ENCODE data around the gene PRXL2A. TPM values are rescaled to one million over a fixed set of nuclear protein-coding genes. Genes with fewer than 3 reads are reported as not detected.

Gene PRXL2A
- total RNA-seq, 1 experiment from 2014 or later = 261 TPM

DNA sequence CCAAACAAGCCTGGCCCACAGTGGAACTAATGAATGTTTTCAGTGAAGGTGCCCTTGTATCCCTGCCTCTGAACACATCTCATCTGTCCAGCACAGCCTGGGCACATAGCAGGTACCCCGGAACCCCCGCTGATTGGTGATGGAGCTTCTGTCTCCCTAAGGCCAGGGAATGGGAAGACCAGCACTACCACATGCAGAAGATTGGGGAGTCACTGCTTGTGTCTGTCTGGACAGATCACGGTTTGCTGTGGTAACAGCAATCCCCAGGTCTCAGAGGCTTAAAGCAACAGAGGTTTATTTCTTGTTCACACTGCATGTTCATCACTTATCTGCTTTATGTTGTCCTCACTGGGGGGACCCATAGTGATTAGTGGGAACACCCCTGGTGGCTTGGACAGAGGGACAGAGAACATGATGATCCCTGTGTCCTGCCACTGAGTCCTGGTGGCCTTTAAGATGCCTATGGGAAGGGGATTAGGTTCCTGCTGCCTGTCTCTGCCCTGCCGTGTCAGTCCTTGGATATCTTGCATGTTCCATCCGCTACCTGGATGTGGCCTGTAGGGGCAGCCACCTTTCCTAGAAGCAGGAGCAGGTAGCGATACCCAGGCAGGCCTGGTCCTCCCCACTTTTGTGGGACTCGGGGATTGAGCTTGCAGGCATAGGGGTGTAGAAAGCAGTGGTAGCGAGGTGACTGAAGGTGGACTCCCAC lies 49.4 kb downstream of the PRXL2A start:
- Histone ChIP-seq H3K36me3 (no peaks in the 10 kb centered on the region), H3K9me3 (replicated peaks) (no peaks in the 10 kb centered on the region), H3K27me3 (no peaks in the 10 kb centered on the region), H3K4me1 (peaks cover 43% of the 10 kb centered on the region), H3K27ac (no peak overlapping the region), H3K4me3 (no peak overlapping the region)
- DNase-seq = no peak

DNA sequence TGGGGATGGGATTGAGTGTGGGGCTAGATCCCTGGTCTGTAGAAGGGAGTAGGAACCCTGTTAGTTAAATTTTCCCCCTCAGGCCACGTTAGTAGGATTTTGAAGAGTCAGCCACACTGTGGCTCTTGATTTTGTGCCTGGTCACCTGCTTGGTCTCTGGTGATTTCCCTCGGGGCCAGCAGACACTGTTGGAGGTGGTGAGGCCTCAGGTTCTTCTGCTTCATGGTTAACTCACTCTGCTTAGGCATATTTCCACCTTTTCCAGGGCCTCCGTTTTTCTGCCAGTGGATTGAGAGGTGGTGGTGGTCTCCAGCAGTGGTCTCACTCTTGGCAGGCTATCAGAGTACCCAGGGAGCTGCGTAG lies 49.9 kb downstream of the PRXL2A start:
- Histone ChIP-seq H3K9me3 (replicated peaks) (no peaks in the 10 kb centered on the region), H3K27me3 (no peaks in the 10 kb centered on the region), H3K4me3 (no peak overlapping the region), H3K36me3 (no peaks in the 10 kb centered on the region), H3K4me1 (peaks cover 45% of the 10 kb centered on the region), H3K27ac (no peak overlapping the region)
- DNase-seq = no peak

DNA sequence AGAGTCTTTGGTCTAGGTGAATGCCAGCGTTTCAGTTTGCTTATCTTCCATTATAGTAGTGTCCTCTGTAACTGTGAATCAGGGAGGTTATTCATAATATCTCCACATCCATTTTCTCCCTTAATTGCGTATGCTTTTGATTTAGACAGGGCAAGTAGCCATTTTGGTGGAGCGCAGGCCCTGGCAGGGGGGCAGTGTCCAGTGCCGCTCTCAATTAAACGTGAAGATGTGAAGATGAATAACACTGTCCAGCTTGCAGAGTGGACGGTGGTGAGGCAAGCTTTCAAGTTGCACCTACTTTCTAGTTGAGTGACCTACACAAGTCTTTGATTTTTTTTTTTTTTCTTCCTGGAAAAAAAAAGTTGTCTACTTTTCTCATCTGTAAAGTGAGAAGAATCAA lies 50.3 kb downstream of the PRXL2A start:
- peaks cover 47% of the 10 kb centered on the region for H3K4me1 ChIP-seq
- no peak overlapping the region for H3K27ac ChIP-seq

DNA sequence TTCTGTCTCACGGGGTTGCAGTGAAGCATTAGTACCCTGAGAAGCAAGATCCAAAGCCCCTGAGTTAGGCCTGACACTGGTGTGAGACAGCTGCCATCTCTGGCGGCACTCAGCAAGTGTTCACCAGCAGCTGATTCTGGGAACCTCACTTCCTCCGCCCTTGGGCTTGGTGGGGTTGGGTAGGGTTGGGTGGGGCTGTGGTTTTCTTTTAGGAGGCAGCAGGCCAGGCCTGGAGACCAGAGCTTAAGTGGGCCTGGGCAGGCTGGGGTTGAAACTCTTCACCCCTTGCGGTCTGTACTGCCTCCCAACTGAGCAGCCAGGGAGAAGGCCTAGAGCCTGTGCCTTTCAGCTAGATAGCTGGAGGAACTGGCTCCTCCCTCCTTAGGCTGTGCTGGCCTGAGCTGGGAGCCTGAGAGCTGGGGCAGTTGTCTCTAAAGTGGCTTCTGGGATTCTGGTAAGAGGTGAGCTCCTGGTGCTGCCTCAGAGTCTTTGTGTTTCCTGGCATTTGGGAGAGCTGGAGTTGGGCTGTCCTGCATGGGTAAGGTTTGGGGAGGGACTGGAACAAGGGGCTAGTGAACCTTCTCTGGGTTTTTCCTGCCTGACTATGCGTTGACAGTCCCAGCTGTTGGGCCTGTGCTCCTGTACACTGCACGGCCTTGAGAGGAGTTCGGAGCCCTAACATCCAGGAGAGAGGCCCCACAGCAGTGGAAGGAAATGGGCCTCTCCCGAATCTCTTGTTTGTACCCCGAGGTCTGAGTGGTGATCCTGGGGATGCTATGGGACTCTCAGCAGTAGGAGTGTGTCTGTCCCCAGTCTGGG lies 50.9 kb downstream of the PRXL2A start:
- Histone ChIP-seq H3K27ac (peak overlapping the region; percentile 35), H3K27me3 (no peaks in the 10 kb centered on the region), H3K9me3 (replicated peaks) (no peaks in the 10 kb centered on the region), H3K4me3 (no peak overlapping the region), H3K4me1 (peaks cover 52% of the 10 kb centered on the region), H3K36me3 (no peaks in the 10 kb centered on the region)
- peak; percentile 95 to 97 for DNase-seq

More for the DNA sequence above, 50.3 kb downstream of the PRXL2A start:
- no peak for DNase-seq
- H3K4me3 ChIP-seq = no peak overlapping the region
- H3K9me3 ChIP-seq (replicated peaks) = no peaks in the 10 kb centered on the region
- H3K27me3 ChIP-seq = no peaks in the 10 kb centered on the region
- no peaks in the 10 kb centered on the region for H3K36me3 ChIP-seq

DNA sequence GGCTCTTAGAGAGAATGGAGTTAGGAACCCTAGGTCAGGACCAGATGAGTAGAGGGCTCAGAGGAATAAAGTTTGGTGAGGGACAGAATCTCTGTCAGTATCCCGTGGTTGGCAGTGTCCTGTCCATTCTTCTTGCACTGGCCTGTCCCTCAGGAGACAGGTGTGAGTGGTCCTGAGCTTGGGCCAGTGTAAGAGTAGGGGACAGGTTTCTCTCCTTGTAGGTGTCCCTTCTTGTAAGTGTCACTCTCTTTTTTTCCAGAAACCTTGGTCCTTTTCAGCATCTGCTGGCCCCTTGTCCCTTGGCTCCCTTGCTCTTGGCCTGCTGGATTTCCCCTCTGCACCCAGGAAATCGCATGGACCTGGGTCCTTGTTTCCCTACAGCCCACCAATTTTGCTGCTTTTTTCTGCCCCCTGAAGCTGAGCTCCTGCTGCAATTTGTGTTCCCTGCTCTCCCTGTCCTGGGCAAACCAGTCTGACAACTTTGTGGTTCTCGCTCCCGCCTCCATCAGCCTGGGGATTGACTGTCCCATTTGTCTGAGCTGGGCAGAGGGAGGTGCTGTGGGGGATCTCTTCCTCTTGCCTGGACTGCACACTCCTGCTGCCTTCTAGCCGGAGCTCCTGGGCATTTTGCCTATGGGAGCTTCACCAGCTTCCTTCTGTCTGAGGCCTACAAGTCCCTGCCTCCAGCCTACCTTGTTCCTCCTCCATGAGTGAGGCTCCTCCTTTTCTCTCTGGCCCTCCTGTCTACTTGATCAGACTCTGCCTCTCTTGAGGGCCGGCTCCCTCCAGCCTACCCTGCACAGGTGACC lies 52.3 kb downstream of the PRXL2A start:
- Histone ChIP-seq H3K9me3 (replicated peaks) (no peaks in the 10 kb centered on the region), H3K4me3 (no peak overlapping the region), H3K27me3 (no peaks in the 10 kb centered on the region), H3K36me3 (no peaks in the 10 kb centered on the region), H3K4me1 (peaks cover 65% of the 10 kb centered on the region), H3K27ac (no peak overlapping the region)
- peak in 1 of 2 experiments; percentile 38 for DNase-seq

DNA sequence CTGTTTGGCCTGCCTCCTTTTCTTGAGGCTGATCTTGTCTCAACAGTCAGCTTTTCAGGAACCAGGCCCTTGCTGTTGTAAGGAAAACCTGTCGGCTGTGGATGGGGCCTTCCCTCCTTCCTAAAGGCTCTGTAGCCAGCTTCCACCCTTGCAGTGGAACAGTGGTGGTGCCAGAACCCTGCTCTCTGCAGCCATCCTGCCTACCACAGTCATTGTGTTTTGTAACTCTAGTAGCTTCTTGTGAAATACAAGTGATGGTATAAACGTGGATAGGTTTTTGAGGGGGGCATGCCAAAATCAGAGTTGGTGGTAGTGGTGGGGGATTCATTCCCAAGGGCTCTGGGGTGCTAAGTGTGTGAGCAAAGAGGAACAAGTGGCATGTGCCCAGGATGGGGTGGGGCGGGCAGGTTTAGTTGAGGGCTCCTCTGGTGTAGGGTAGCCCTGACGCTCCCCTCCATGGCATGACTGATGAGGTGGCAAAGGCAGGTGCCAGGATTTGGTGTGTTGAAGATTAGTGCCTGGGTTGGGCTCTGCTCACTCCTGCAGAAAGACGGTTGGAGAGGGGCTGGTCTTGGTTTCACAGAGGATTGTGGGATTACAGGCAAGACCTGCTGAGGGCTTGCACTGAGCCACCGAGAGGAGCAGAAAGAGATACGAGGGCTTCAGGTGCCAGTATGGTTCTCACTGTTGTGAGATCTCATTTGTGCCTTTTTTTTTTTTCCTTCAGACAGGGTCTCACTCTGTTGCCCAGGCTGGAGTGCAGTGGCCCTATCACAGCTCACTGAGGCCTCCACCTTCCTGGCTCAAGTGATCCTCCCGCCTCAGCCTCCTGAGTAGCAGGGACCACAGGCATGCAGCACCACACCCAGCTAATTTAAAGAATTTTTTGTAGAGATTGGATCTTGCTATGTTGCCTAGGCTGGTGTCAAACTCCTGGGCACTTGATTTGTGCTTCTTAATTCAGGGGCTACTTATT lies 53.1 kb downstream of the PRXL2A start:
- H3K4me3 ChIP-seq = no peak overlapping the region
- no peak overlapping the region for H3K27ac ChIP-seq
- peaks cover 71% of the 10 kb centered on the region for H3K4me1 ChIP-seq
- no peaks in the 10 kb centered on the region for H3K9me3 ChIP-seq (replicated peaks)
- no peaks in the 10 kb centered on the region for H3K36me3 ChIP-seq
- DNase-seq = no peak
- no peaks in the 10 kb centered on the region for H3K27me3 ChIP-seq

DNA sequence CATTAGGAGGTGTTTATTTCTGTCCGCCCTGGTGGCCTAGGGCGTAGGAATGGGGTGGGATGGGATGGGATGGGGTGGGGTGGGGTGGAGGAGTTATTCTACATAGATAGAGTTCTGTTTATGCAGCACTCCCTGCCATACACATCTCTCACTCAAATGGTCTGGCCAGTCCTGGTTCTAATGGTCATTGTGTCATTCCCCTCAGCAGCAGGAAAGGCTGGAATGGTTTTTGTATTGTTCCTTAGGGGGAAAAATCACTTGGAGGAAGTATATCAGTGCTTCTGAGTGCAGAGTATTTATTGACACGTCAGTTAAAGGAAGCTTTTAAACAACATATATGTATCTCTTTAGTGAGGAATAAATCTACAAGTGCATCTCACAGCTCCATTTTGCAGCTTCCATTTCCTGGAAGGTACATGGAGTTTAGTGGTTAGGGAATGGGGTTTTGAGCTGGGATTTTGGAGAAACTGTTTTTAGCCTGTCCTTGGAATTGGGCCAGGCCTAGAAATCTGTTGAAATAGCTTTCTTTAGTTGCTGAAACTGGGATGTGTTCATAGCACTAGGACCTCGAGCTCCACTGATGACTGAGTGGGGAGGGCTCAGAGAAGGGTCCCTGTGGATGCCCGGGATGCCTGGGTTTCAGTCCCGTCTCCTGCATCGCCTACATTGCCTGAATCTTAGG lies 54.1 kb downstream of the PRXL2A start:
- no peaks in the 10 kb centered on the region for H3K27me3 ChIP-seq
- H3K9me3 ChIP-seq (replicated peaks) = no peaks in the 10 kb centered on the region
- H3K27ac ChIP-seq = no peak overlapping the region
- no peak for DNase-seq
- H3K4me3 ChIP-seq = no peak overlapping the region
- peaks cover 72% of the 10 kb centered on the region for H3K4me1 ChIP-seq
- no peaks in the 10 kb centered on the region for H3K36me3 ChIP-seq

DNA sequence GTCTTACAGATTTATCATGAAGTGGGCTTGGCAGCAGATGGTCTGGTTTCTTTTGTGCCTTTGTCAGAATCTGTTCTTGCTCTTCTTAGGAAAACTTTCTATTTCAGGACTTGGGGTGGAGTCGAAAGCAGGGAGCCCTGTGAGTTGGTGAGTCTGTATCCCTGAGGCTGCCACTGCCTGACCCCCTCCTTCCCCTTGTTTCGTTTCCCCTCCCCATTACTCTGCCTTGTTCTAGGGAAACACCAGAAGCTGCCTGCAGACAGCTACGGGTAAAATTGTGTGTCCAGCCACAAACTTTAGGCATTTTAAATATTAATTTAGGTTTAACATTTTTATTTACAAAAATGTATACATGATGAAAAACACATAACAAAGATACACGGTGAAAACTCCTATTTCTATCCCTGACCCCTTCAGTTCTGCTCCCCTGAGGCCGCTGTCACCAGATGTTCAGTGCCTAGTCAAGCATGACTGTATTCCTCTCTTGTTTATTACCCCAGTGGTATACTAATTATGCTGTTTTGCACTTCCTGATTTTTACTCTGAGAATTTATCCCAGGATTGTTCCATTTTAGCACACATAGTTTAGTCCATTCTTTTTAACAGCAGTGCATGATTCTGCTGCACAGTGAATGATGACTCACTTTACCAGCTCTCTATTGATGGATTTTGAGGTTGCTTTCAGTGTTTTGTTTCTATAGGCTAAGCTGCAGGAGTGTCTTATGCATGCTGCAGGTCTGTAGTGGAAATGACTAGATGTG lies 54.8 kb downstream of the PRXL2A start:
- H3K27me3 ChIP-seq = no peaks in the 10 kb centered on the region
- peaks cover 69% of the 10 kb centered on the region for H3K4me1 ChIP-seq
- H3K27ac ChIP-seq = no peak overlapping the region
- no peaks in the 10 kb centered on the region for H3K9me3 ChIP-seq (replicated peaks)
- H3K36me3 ChIP-seq = no peaks in the 10 kb centered on the region
- H3K4me3 ChIP-seq = no peak overlapping the region
- no peak for DNase-seq

DNA sequence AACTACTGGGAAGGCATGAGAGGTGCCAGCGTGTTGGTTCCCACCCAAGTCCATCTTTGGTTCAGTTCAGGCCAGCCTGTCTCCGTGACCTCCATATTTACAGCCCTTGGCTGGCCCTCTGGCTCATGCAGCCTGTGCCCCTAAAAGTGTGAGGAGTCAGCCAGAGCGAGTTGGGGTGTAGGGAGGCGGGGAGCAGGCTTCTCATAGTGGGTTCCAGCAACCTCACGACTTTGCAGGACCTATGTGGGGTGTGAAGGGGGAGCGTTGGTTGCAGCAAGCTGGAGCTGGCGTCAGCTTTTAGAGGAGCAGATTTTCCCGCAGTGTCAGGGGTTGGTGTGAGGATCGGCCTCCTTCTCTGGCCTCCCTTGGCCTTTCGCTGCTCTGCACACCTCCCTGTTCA lies 55.5 kb downstream of the PRXL2A start:
- Histone ChIP-seq H3K27ac (peak overlapping the region; percentile 70; the same call in 1 of the 2 replicates), H3K27me3 (no peaks in the 10 kb centered on the region), H3K36me3 (no peaks in the 10 kb centered on the region)

DNA sequence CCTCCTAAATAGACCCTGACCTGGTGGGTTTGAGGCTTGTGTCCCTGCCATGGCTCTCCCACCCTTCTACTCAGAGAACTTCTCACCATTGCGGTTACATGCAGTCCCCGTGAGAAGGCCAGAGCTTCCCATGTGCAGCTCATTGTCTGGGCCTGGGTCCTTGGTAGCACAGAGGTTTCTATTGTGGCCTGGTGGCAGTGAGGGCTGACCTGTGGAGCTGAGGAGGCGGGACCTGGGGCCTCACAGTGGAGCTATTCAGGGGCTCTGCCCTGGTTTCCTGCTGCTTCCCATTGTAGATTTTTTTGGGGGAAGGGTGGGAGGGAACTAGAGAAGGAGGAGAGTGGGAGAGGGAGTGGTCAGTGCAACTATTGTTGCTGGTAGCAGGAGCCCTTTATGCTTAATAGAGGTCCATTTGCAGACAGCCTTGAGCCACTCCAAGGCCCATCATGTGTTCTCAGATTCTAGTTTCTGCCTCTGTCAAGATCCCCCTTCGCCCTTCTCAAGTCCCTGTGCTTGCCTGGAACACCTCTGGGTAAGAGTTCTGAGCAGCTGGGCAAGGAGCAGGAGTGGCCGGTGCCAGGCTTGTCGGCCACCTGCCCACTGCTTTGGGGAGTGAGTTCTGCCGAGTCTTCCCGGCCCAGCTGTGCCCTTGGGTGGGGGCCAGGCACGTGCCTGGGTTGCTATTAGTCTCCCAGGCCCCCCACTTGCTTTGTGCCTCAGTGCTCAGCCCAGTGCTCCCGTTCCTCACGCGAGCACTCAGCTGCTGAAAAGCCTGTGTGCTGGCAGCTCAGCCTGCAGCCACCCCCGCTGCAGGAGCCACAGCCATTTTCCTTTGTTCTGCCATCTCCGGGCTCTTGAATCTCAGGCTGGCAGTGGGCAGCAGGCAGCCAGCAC lies 56.5 kb downstream of the PRXL2A start:
- DNase-seq = peak; percentile 68 to 83
- no peaks in the 10 kb centered on the region for H3K36me3 ChIP-seq
- H3K9me3 ChIP-seq (replicated peaks) = no peaks in the 10 kb centered on the region
- no peak overlapping the region for H3K4me3 ChIP-seq
- H3K27ac ChIP-seq = peak overlapping the region; percentile 70
- H3K27me3 ChIP-seq = no peaks in the 10 kb centered on the region
- H3K4me1 ChIP-seq = peaks cover 57% of the 10 kb centered on the region

More for the DNA sequence above, 55.5 kb downstream of the PRXL2A start:
- no peak overlapping the region for H3K4me3 ChIP-seq
- DNase-seq = no peak
- H3K4me1 ChIP-seq = peaks cover 63% of the 10 kb centered on the region
- no peaks in the 10 kb centered on the region for H3K9me3 ChIP-seq (replicated peaks)

DNA sequence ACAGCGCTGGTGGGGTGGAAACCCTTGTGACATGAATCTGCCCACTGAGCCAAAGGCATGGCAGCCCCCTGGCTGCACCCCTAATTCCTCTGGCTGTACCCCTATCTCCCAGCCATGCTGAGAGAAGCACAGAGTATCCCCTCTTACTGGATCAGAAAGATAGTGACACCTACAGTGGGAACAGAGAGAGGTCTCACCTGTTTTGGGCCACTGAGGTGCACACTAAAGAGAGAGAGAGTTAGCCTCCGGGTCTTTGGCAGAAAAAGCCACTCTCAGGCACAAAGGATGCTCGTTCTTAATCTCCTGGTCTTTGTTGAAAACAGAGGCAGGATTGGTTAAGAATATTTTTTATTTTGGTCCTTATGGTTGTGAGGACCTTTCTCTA lies 57.1 kb downstream of the PRXL2A start:
- no peak overlapping the region for H3K4me3 ChIP-seq
- no peak for DNase-seq
- no peaks in the 10 kb centered on the region for H3K27me3 ChIP-seq
- peaks cover 51% of the 10 kb centered on the region for H3K4me1 ChIP-seq
- H3K36me3 ChIP-seq = peaks cover 4% of the 10 kb centered on the region; the same call in 1 of the 2 replicates
- no peaks in the 10 kb centered on the region for H3K9me3 ChIP-seq (replicated peaks)
- H3K27ac ChIP-seq = peak overlapping the region; percentile 70

DNA sequence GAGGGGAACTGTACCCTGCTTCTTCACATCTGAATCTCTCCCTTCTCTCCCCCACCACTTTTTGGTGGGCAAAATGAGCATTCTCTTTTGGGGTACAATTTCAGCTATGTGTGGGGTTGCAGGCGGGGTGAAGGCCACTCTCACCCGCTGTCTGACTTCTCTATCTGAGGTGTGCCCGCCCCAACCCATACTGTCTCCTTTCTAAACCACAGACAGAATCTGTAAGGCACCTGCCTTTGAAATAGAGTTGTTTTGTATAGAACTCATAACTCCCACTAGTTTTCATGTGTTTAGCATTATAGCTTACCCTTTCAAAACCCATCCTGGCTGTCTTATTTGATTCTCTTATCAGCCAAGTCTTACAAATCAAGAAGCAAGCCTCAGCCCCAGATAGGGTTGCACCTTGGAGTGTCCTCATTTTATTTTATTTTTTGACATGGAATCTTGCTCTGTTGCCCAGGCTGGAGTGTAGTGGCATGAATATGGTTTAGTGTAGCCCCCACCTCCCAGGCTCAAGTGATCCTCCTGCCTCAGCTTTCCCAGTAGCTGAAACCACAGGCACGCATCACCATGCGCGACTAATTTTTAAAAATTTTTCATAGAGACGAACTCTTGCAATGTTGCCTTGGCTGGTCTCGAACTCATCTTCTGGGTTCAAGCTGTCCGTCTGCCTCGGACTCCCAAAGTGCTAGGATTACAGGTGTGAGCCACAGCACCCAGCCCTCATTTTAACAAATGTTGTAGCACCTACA lies 57.7 kb downstream of the PRXL2A start:
- Histone ChIP-seq H3K4me1 (peaks cover 45% of the 10 kb centered on the region), H3K27ac (peak overlapping the region; percentile 70), H3K9me3 (replicated peaks) (no peaks in the 10 kb centered on the region), H3K4me3 (no peak overlapping the region), H3K27me3 (no peaks in the 10 kb centered on the region), H3K36me3 (peaks cover 6% of the 10 kb centered on the region; the same call in 1 of the 2 replicates)
- DNase-seq = peak; percentile 33 to 41

Data from SJCRH30 (cell line).